IMR-90 (cell line): ENCODE data around the gene ARHGAP45.

Source experiments
- POLR2A ChIP-seq: IDR thresholded peaks from 2 replicates; pipeline ENCODE4 v1.6.1; 2012; ENCODE audit warnings: mild to moderate bottlenecking, low read depth, low read length
- RCOR1 ChIP-seq: IDR thresholded peaks from 2 replicates; pipeline ENCODE4 v1.6.1; 2012; ENCODE audit warnings: mild to moderate bottlenecking, low read length, improper control_type of control experiment; ENCODE audit not compliant: insufficient replicate concordance

DNA sequence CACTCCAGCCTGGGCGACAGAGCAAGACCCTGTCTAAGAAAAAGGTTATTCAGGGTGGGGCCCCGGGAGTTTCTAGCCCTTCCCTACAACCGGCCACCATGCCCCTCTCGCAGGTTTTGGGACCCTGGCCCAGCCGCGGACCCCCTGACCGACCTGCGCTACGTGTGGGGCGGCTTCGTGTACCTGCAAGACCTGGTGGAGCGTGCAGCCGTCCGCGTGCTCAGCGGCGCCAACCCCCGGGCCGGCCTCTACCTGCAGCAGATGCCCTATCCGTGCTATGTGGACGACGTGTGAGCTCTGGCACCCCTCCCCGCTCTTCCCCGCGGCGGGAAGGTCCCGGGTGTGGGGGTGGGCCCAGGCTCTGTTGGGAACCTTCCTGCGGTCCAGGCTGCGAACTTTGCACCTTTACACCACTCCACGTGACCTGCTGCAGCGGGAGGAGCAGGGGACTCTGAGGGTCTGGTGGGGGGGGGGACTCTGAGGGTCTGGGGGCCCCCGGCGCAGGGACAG is 20.8 kb upstream of the ARHGAP45 start:
- no peak for TF ChIP-seq POLR2A
- TF ChIP-seq RCOR1, result no peak
